Hindlimb muscle (tissue), 1 donor: ENCODE data around the gene FGFR3. TPM values are rescaled to one million over a fixed set of nuclear protein-coding genes. Genes with fewer than 3 reads are reported as not detected.

Experiments
- DNase-seq: peaks from one replicate; pipeline ENCODE4 v3.0.0-alpha.2; 2013
- polyA plus RNA-seq: library from polyadenylated mRNA; unstranded; fragments of 120-200 nt; gene quantifications from one replicate; pipeline ENCODE4 v1.2.1, GENCODE V29; 2013; ENCODE audit not compliant: insufficient read length

The FGFR3 gene
- polyA plus RNA-seq, 1 donor, result 1.8 TPM

DNA sequence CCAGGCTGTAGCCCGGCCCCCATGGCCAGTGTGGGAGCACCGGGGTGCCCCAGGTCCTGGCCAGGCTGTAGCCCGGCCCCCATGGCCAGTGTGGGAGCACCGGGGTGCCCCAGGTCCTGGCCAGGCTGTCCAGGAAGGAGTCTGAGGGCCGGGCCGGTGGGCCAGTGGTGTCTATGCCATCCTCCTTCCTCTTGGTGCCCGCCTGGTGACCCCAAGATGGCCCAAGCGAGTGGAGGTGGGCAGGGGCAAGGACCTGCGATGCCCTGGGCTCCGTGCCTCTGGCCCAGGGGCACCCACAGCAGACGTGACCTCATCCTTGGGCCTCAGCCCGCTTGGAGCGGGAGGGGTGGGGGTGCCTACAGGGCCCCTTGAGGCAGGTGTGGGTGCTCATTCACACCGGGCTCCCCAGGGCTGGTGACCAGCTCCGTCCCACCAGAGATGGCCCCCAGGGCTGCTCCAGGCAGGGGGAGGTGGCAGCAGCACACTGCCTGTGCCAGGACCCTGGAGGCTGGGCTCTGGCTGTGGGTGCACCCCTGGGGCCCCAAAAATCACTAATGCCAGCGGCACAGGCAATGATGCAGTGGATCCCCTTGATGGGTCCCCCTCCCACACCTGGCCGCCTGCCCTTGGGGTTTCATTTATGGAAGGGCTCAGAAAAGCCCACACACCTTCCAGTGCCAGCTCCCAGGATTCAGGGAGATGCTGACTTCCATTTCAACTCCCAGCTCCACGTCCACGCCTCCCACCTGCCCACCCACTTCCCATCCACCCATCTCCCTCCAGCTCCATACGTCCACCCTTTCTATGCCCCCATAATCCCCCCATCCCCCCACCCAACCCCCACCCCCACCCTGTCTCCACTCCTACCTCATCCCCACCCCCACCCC, 36.0 kb upstream of the FGFR3 start:
- no peak for DNase-seq

- DNase-seq, result no peak
Observed at GRCh38 chr4:1757836-1758235, 35.3 kb upstream of the FGFR3 start.

DNA sequence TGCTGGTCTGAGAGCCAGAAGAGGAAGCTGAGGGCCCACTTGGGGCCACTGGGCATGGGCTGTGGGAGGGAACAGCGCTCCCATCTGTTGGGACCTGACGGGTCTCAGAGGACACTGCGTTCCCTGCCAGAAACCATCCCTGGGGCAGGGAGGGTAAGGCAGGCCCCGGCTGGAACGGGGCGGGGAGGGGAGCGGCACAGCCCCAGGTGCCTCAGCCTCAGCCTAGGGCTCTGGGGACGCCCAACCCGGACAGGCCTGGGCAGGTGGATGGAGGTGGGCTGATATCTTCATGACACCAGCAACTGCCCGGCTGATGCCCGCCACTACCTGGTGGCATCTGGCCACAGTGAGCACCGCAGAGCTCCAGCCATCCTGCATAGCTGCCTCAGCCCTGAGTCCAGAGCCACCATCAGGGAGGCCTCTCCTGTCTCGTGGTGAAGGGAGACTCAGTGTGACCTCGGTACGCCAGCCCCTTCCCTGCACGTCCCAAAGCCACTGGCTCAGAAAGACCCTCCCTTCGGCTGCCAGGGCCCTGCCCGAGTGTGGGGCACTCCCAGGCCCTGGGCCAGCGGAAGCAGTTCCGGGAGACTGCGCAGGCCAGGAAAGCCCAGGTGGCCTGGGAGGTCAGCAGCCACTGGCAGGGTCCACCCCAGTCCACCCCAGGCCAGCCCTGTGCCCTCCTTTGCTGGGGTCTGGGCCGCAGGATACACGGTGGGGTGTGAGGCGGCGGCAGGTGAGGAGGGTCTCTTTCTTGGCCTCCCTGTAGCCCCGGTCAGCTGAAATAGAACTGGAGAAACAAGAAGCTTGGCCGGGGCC, 34.6 kb upstream of the FGFR3 start:
- DNase-seq, result no peak

GRCh38 chr4:1759170-1759817, 33.8 kb upstream of the FGFR3 start:
- no peak for DNase-seq

- no peak for DNase-seq
Observed at GRCh38 chr4:1759818-1760223, 33.3 kb upstream of the FGFR3 start.

DNA sequence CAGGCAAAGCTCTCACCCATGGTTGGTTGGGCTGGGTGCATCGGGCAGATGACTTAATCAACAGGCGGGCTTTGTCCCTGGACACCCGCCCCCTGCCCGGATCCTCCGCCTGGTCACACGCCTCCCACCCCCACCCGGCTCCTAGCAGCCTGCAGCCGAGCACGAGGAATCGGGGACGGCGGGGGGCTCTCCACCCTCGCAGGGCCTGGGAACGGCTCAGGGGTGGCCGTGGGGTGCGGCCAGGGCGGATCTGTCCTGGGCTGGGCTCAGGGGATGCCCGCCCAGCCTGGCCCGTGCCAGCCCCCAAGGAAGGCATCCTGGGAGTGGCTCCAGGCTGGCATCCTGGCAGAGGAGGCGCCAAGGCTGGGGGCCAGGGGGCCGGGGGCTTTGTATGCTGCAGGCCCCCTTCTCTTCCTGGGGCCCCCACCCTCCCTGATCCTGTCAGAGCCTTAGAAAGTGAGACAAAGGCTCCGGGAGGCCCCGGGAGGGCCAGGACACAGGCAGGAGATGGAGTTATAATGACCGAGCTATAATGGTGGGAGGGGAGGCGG, 32.5 kb upstream of the FGFR3 start:
- no peak for DNase-seq

- no peak for DNase-seq
Observed at GRCh38 chr4:1761130-1761689, 31.9 kb upstream of the FGFR3 start.

DNA sequence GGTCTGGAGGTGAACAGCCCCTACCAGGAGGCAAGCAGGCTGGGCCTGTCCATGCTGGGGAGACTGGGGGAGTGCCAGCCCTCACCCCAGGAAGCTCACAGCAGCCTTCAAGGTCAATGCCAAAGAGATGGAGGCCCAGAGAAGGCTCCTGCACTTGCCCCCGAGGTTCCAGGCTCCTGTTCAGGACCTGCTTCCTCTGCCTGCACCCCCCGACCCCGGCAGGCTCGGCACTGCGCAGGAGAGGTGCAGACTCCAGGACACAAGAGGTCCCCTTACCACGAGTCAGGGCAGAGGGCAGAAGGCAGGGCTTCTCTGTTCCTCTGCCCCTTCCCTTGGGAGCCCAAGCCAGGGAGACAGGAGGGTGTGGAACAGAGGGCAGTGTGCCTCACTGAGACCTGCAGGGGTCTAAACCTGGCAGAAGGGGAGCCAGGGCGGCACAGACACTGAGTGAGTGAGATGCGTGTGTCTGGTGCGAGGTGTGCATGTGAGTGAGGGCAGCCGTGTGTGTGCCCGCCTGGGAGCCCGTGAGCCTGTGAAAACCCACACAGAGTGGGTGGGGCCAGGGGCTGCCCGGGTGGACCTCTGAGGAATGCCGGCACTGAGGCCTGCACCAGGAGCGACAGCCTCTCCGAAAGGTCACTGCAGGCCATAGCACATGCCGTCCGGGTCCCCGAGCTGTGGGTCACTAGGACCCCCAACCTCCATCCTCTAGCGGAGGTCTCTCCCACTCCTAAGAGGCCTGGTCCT, 30.7 kb upstream of the FGFR3 start:
- DNase-seq, result no peak

- no peak for DNase-seq
Observed at GRCh38 chr4:1763070-1763549, 30.0 kb upstream of the FGFR3 start.

DNA sequence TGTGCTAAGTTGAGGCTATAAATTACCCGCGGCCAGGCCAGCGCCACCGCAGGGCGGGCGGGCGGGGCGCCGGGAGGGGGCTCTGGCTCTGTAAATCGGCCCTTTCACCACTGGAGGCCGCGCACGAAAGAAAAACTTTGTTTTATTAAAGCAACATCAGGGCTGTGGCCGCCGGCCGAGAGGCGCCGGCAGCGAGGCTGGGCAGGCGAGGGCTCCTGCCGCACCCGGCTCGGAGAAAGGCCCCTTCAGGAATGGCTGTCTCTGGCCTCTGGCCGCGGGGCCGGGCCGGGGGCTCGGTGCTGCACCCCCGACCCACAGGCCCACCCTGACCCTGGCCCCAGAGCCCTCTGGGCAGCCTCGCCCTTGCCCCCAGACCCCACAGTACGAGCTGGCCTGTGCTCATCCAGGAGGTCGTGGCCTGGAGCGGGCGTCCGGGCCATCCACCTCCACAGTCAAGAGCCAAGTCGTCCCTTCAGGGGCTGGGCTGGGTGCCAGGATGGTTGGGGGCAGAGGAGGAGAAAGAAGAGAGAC, 29.5 kb upstream of the FGFR3 start:
- no peak for DNase-seq

- DNase-seq, result no peak
Observed at GRCh38 chr4:1764670-1765069, 28.4 kb upstream of the FGFR3 start.

DNA sequence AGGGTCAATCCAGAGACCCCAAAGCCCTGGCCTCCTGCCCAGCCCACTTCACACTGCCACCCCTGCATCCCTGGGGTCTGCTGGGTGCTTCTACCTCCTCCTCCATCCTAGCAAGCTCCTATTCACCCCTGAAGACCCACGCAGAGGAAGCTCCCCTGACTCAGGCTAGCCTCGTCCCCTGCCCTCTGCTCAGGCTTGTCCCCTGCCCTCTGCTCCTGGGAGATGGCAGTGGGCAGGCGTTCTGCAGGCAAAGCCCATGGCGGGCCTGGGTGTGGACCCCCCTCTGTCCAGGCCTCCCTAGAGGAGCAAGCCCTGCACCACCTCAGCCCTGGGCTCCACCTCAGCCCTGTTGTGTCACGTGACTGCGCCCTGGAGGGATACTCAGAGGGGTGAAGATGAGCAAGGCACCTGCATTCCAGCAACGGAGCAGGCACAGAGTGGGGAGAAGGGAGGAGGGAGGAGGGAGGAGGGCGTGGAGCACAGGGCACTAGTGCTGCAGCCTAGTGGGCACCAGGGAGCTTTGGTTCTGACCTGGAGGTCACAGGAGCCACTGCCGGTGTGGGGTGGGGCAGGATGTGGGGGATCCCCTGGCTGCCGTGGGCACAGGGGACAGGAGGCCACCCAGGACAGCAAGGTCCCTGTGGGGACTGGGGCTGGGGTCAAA, 27.6 kb upstream of the FGFR3 start:
- DNase-seq, result no peak

GRCh38 chr4:1766106-1767060, 26.7 kb upstream of the FGFR3 start:
- DNase-seq, result no peak

DNA sequence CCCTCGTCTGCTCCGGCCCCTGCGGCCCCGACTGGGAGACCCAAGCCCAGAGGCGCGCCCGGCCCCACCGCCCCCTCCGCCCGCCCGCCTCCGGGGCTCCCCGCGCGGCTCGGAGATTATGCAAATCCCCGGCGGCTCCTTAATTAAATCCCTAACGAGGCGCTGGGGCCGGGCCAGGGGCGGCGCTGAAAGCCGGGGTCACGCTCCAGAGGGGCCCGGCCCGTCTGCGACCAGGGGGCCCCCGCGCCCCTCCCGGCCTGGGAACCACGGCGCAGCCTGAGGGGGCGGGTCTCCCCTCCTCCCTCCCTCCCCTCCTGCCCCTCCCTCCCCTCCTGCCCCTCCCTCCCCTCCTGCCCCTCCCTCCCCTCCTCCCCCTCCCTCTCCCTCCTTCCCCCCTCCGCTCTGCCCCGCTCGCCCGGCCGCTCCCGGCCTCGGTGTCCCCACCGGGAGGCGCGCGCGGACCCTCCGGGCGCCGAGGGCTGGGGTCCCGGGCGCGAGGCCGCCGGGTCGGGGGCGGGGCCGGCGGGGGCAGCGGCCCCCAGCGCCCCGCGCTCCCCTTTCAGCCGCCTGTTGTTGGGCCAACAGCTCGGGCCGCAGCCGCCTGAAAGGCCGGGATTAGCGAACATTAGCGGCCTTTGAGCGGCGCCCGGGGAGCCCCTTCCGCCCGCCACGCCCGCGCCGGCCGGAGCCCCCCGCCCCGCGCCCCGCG, 25.9 kb upstream of the FGFR3 start:
- no peak for DNase-seq

- no peak for DNase-seq
Observed at GRCh38 chr4:1767770-1768366, 25.2 kb upstream of the FGFR3 start.

- DNase-seq, result no peak
Observed at GRCh38 chr4:1768367-1769034, 24.6 kb upstream of the FGFR3 start.

GRCh38 chr4:1769692-1770091, 23.4 kb upstream of the FGFR3 start:
- no peak for DNase-seq

- DNase-seq, result no peak
Observed at GRCh38 chr4:1770245-1770644, 22.8 kb upstream of the FGFR3 start.
